Ovary (tissue), 3 donors: ENCODE results near the gene ERBIN.

ENCODE experiments used
- POLR2A ChIP-seq: fragments of 450-650 bp; IDR thresholded peaks from one replicate; pipeline ENCODE4 v1.6.1; 2017; ENCODE audit warnings: antibody characterized with exemption, mild to moderate bottlenecking, moderate library complexity
- TF ChIP-seq, protein P1 (sequence below), 3 donors: fragments of 450-650 bp in 2 of 3; fragments of 200-600 bp in 1 of 3; IDR thresholded peaks; one replicate each; pipeline versions ENCODE4 v1.5.1 to v1.8.0; 2016 to 2022; ENCODE audit warnings: antibody characterized with exemption in 3 of 3, mild to moderate bottlenecking in 1 of 3
- donor health status: DM: no; HTN: no; CAD: no.

DNA sequence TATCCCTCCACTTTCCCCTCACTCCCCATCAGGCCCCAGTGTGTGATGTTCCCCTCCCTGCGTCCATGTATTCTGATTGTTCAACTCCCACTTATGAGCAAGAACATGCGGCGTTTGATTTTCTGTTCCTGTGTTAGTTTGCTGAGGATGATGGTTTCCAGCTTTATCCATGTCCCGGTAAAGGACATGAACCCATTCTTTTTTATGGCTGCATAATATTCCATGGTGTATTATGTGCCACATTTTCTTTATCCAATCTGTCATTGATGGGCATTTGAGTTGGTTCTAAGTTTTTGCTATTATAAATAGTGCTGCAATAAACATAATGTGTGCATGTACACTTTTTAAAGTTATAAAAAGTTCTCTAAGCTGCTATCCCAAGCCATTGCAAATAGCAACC is 75.6 kb downstream of the ERBIN start:
- TF ChIP-seq, protein P1, sequence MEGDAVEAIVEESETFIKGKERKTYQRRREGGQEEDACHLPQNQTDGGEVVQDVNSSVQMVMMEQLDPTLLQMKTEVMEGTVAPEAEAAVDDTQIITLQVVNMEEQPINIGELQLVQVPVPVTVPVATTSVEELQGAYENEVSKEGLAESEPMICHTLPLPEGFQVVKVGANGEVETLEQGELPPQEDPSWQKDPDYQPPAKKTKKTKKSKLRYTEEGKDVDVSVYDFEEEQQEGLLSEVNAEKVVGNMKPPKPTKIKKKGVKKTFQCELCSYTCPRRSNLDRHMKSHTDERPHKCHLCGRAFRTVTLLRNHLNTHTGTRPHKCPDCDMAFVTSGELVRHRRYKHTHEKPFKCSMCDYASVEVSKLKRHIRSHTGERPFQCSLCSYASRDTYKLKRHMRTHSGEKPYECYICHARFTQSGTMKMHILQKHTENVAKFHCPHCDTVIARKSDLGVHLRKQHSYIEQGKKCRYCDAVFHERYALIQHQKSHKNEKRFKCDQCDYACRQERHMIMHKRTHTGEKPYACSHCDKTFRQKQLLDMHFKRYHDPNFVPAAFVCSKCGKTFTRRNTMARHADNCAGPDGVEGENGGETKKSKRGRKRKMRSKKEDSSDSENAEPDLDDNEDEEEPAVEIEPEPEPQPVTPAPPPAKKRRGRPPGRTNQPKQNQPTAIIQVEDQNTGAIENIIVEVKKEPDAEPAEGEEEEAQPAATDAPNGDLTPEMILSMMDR (IDR thresholded peaks at IDR 0.05) = no peak
- no peak for TF ChIP-seq POLR2A
